ENCODE measurements around the gene POGLUT2.

POGLUT2 gene

GRCh38 chr13:102798581-102799425, at the start of gene POGLUT2, which contains the start of gene BIVM:
Gene POGLUT2 (minus strand): TSS chr13:102798976. CDS start chr13:102798670, 306 bp downstream.
Gene BIVM (plus strand): TSS chr13:102799119. CDS start chr13:102807268, 8,149 bp downstream.
- no peaks in the 10 kb centered on the region for H3K27me3 ChIP-seq (replicated peaks; ENCODE audit: control insufficient read depth, insufficient read depth, low read length)
- H3K9ac ChIP-seq (ENCODE audit: low read length), result peak within 1 kb of the TSS; percentile 92
- no peaks in the 10 kb centered on the region for H3K9me3 ChIP-seq (ENCODE audit: control insufficient read depth, low read length)
- H3K4me3 ChIP-seq (ENCODE audit: low read length), result peak within 1 kb of the TSS; percentile 93
- DNase-seq (ENCODE audit: low read depth), result peak; percentile 96
- no peaks in the 10 kb centered on the region for H3K36me3 ChIP-seq (ENCODE audit: control insufficient read depth, insufficient read depth, low read length, severe bottlenecking)
- H3K4me1 ChIP-seq (ENCODE audit: control insufficient read depth, insufficient read depth, low read length), result peaks cover 20% of the 10 kb centered on the region

- Histone ChIP-seq H3K9ac (ENCODE audit: low read length) (peak overlapping the region; percentile 100), H3K27me3 (replicated peaks; ENCODE audit: control insufficient read depth, insufficient read depth, low read length) (no peaks in the 10 kb centered on the region), H3K36me3 (ENCODE audit: control insufficient read depth, insufficient read depth, low read length, severe bottlenecking) (peaks cover under 1% of the 10 kb centered on the region), H3K9me3 (ENCODE audit: control insufficient read depth, low read length) (no peaks in the 10 kb centered on the region), H3K4me3 (ENCODE audit: low read length) (peak overlapping the region; percentile 99), H3K4me1 (ENCODE audit: control insufficient read depth, insufficient read depth, low read length) (peaks cover 28% of the 10 kb centered on the region)
- peak; percentile 78 for DNase-seq (ENCODE audit: low read depth)
These were observed 48.8 kb upstream of the POGLUT2 start for GRCh38 chr13:102847272-102848234.

DNA sequence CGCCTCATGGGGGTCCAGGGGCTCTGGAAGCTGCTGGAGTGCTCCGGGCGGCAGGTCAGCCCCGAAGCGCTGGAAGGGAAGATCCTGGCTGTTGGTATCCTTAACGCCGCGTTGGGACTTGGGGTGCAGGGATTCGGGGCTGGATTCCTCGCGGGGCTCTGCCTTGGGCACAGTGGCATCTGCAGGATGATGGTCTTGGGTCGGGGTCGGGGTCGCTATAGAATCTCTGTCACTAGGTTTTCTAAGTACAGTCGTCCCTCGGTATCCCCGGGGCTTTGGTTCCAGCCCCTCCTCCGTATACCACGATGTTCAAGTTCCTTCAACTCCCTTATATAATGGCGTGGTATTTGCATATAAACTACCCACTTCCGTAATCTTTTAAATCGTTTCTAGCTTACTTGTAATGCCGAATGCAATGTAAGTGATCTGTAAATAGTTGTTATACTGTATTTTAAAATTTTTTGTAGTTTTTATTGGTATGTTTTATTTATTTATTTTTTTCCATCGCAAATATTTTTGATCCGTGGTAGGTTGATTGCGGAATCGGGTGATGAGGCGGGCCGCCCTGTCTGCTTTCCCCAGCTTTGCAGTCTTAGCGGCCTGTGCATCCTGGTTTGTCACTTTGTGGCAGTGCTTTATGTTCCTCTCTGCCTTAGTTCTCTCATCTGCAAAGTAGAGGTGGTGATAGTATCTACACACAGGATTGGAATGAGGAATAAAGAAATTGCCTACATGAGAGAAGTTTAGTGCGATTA, 47.7 kb upstream of the POGLUT2 start:
- peak; percentile 74 for DNase-seq (ENCODE audit: low read depth)
- Histone ChIP-seq H3K27me3 (replicated peaks; ENCODE audit: control insufficient read depth, insufficient read depth, low read length) (no peaks in the 10 kb centered on the region), H3K4me1 (ENCODE audit: control insufficient read depth, insufficient read depth, low read length) (peaks cover 28% of the 10 kb centered on the region), H3K4me3 (ENCODE audit: low read length) (peak overlapping the region; percentile 99), H3K36me3 (ENCODE audit: control insufficient read depth, insufficient read depth, low read length, severe bottlenecking) (no peaks in the 10 kb centered on the region), H3K9ac (ENCODE audit: low read length) (peak overlapping the region; percentile 100), H3K9me3 (ENCODE audit: control insufficient read depth, low read length) (no peaks in the 10 kb centered on the region)

GRCh38 chr13:102845630-102846260, 47.0 kb upstream of the POGLUT2 start, which contains the start of gene ERCC5:
Gene ERCC5 (plus strand): TSS chr13:102846032. CDS start chr13:102846267, 235 bp downstream.
- peak; percentile 97 for DNase-seq (ENCODE audit: low read depth)
- H3K9ac ChIP-seq (ENCODE audit: low read length), result peak within 1 kb of the TSS; percentile 100
- no peaks in the 10 kb centered on the region for H3K36me3 ChIP-seq (ENCODE audit: control insufficient read depth, insufficient read depth, low read length, severe bottlenecking)
- H3K4me3 ChIP-seq (ENCODE audit: low read length), result peak within 1 kb of the TSS; percentile 99
- peaks cover 28% of the 10 kb centered on the region for H3K4me1 ChIP-seq (ENCODE audit: control insufficient read depth, insufficient read depth, low read length)
- H3K9me3 ChIP-seq (ENCODE audit: control insufficient read depth, low read length), result no peaks in the 10 kb centered on the region
- H3K27me3 ChIP-seq (replicated peaks; ENCODE audit: control insufficient read depth, insufficient read depth, low read length), result no peaks in the 10 kb centered on the region

DNA sequence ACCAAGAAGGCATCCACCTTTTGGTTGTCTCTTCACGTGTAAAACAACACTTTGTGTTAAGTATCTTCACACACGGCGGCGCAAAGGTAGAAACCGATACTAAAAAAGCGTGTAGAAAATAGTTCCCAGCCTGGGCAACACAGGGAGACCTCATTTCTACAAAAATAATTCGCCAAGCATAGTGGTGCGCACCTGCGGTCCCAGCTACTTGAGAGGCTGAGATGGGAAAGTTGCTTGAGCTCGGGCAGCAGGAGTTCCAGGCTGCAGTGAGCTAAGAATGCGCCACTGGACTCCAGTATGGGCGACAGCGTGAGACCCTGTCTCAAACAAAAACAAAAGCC, 46.5 kb upstream of the POGLUT2 start:
- no peak for DNase-seq (ENCODE audit: low read depth)
- Histone ChIP-seq H3K4me1 (ENCODE audit: control insufficient read depth, insufficient read depth, low read length) (peaks cover 28% of the 10 kb centered on the region), H3K36me3 (ENCODE audit: control insufficient read depth, insufficient read depth, low read length, severe bottlenecking) (no peaks in the 10 kb centered on the region), H3K9me3 (ENCODE audit: control insufficient read depth, low read length) (no peaks in the 10 kb centered on the region), H3K9ac (ENCODE audit: low read length) (peak overlapping the region; percentile 100), H3K27me3 (replicated peaks; ENCODE audit: control insufficient read depth, insufficient read depth, low read length) (no peaks in the 10 kb centered on the region), H3K4me3 (ENCODE audit: low read length) (peak overlapping the region; percentile 99)

GRCh38 chr13:102839462-102839861, 40.7 kb upstream of the POGLUT2 start:
- no peak overlapping the region for H3K9ac ChIP-seq (ENCODE audit: low read length)
- H3K4me1 ChIP-seq (ENCODE audit: control insufficient read depth, insufficient read depth, low read length), result peaks cover 22% of the 10 kb centered on the region
- H3K36me3 ChIP-seq (ENCODE audit: control insufficient read depth, insufficient read depth, low read length, severe bottlenecking), result peaks cover 31% of the 10 kb centered on the region
- H3K9me3 ChIP-seq (ENCODE audit: control insufficient read depth, low read length), result no peaks in the 10 kb centered on the region
- no peaks in the 10 kb centered on the region for H3K27me3 ChIP-seq (replicated peaks; ENCODE audit: control insufficient read depth, insufficient read depth, low read length)
- peak; percentile 50 for DNase-seq (ENCODE audit: low read depth)
- no peak overlapping the region for H3K4me3 ChIP-seq (ENCODE audit: low read length)

- Histone ChIP-seq H3K36me3 (ENCODE audit: control insufficient read depth, insufficient read depth, low read length, severe bottlenecking) (peaks cover 31% of the 10 kb centered on the region), H3K9me3 (ENCODE audit: control insufficient read depth, low read length) (no peaks in the 10 kb centered on the region), H3K9ac (ENCODE audit: low read length) (no peak overlapping the region), H3K4me1 (ENCODE audit: control insufficient read depth, insufficient read depth, low read length) (peaks cover 22% of the 10 kb centered on the region), H3K27me3 (replicated peaks; ENCODE audit: control insufficient read depth, insufficient read depth, low read length) (no peaks in the 10 kb centered on the region), H3K4me3 (ENCODE audit: low read length) (no peak overlapping the region)
- DNase-seq (ENCODE audit: low read depth), result no peak
These were observed 40.2 kb upstream of the POGLUT2 start for GRCh38 chr13:102838982-102839381.

DNA sequence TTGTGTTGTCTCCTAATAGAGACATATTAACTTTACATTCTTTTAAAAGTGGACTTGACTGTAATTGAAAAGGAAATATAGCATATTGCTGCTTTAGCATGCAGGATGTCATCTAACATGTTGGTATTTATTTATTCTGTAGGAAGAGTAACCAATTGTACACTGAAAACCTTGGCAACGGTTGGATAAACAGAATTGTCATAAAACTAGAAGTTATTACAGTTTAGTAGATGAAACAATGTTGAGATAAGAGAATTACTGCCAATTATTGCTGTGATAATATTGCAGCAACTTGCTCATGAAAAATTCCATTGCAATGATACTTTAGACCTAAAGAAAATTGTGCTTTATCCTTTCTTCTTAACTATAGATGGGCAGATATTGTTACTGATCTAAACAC, 39.5 kb upstream of the POGLUT2 start:
- H3K9ac ChIP-seq (ENCODE audit: low read length), result no peak overlapping the region
- peaks cover 31% of the 10 kb centered on the region for H3K36me3 ChIP-seq (ENCODE audit: control insufficient read depth, insufficient read depth, low read length, severe bottlenecking)
- no peak overlapping the region for H3K4me3 ChIP-seq (ENCODE audit: low read length)
- no peaks in the 10 kb centered on the region for H3K9me3 ChIP-seq (ENCODE audit: control insufficient read depth, low read length)
- H3K27me3 ChIP-seq (replicated peaks; ENCODE audit: control insufficient read depth, insufficient read depth, low read length), result no peaks in the 10 kb centered on the region
- H3K4me1 ChIP-seq (ENCODE audit: control insufficient read depth, insufficient read depth, low read length), result peaks cover 22% of the 10 kb centered on the region
- DNase-seq (ENCODE audit: low read depth), result no peak

DNA sequence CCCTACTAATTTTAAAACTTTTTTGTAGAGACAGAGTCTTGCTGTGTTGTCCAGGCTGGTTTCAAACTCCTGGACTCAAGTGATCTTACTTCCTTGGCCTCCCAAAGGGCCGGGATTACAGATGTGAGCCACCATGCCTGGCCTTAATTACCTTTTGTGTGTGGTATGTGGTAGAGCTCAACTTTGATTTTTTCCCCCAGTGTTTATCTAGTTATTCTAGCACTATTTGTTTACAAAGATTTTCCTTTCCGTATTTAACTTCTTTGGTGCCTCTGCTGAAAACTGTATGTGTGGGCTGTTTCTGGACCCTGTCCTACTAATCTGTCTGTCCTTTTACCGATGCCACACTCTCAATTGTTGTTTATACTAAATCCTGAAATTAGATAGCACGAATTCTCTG, 37.7 kb upstream of the POGLUT2 start:
- H3K27me3 ChIP-seq (replicated peaks; ENCODE audit: control insufficient read depth, insufficient read depth, low read length), result no peaks in the 10 kb centered on the region
- no peak overlapping the region for H3K4me3 ChIP-seq (ENCODE audit: low read length)
- peaks cover 22% of the 10 kb centered on the region for H3K4me1 ChIP-seq (ENCODE audit: control insufficient read depth, insufficient read depth, low read length)
- no peak overlapping the region for H3K9ac ChIP-seq (ENCODE audit: low read length)
- no peaks in the 10 kb centered on the region for H3K9me3 ChIP-seq (ENCODE audit: control insufficient read depth, low read length)
- DNase-seq (ENCODE audit: low read depth), result no peak
- peaks cover 32% of the 10 kb centered on the region for H3K36me3 ChIP-seq (ENCODE audit: control insufficient read depth, insufficient read depth, low read length, severe bottlenecking)

DNA sequence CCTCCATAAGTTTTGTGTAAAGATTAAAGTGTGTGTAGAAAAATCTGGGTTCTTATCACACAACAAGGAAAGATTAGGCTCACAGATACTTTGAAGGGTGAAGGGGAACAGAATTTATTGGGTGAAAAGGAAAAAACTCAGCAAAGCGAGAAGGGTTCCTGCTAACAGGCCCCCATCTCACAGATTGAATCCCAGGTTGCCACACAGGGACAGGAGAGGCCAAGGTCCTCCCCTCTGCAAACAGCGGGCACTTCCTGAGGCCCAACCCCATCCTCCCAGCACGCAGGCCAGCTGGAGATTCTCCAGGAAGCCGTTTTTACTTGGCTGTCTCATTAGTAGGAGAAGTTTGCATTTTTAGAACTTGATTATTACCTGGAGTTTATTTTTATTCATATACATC, 31.9 kb upstream of the POGLUT2 start:
- H3K9ac ChIP-seq (ENCODE audit: low read length), result no peak overlapping the region
- no peaks in the 10 kb centered on the region for H3K9me3 ChIP-seq (ENCODE audit: control insufficient read depth, low read length)
- no peak for DNase-seq (ENCODE audit: low read depth)
- H3K4me1 ChIP-seq (ENCODE audit: control insufficient read depth, insufficient read depth, low read length), result peaks cover 12% of the 10 kb centered on the region
- peaks cover 30% of the 10 kb centered on the region for H3K36me3 ChIP-seq (ENCODE audit: control insufficient read depth, insufficient read depth, low read length, severe bottlenecking)
- no peak overlapping the region for H3K4me3 ChIP-seq (ENCODE audit: low read length)
- H3K27me3 ChIP-seq (replicated peaks; ENCODE audit: control insufficient read depth, insufficient read depth, low read length), result no peaks in the 10 kb centered on the region
